PC-3 (cell line): Measurements from ENCODE around the gene PADI6.

Source experiments
- CTCF ChIP-seq: fragments of 300-600 bp; sonication (generic); conservative IDR thresholded peaks from 2 replicates; pipeline ENCODE4 v1.5.1; 2017; ENCODE audit warnings: antibody characterized with exemption, low read depth, mild to moderate bottlenecking, low read length
- EZH2 ChIP-seq: fragments of 300-600 bp; sonication (generic); IDR thresholded peaks from one replicate; pipeline ENCODE4 v1.6.1; 2017; ENCODE audit warnings: antibody characterized with exemption, mild to moderate bottlenecking, low read length; ENCODE audit not compliant: unreplicated experiment

DNA sequence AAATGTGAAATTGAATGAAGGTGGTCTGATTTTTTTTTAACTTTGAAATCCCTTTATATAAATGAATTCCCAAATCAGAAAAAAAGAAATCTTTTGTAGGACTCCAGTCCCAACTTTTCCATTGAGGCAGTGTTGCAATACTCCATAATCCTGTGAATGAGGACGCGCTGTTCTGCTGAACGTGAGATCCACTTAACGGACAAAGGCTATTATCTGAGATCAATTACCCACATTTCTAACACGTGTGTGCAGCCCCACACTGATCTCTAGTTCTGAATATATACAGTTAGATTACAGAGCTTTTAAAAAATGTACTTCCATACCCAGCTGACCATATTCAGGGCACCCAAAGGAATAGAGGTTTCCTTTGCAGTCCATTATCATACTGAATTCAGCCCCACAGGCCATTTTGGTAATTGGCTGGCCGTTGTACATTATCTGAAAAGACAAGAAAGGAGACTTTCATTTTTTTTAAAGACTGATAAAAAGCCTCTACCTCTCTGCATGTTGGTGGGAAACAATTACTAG is 48.5 kb downstream of the PADI6 start:
- TF ChIP-seq EZH2 (no peak), CTCF (no peak)
